WTC11 (cell line): ENCODE data around the gene SSB. TPM values are rescaled to one million over a fixed set of nuclear protein-coding genes. Genes with fewer than 3 reads are reported as not detected.
"Not testable (repeated sequence)": the region's sequence is repeated elsewhere in the genome, so short reads cannot be mapped to it uniquely, and the experiment has no call there.

Source experiments
- ATAC-seq: fragments of 200-7000 bp; cut with Tn5 transposase; 2 replicates; pipeline ENCODE4 v1.10.0; 2021; ENCODE audit warnings: mild to moderate bottlenecking, moderate library complexity
- CTCF ChIA-PET: fragments of 300-600 bp; sonication (Branson Sonifier 250); formaldehyde crosslinking; loops from one replicate; lab custom pipeline; 2021; ENCODE audit warnings: antibody characterized with exemption; lab: Charles Lee
- POLR2A ChIA-PET: fragments of 350-600 bp; sonication (Branson Sonifier 250); formaldehyde crosslinking; loops from one replicate; lab custom pipeline; 2021; ENCODE audit warnings: antibody characterized with exemption; lab: Charles Lee
- DNase-seq: peaks from one replicate; pipeline ENCODE4 v3.0.0; 2021; ENCODE audit warnings: low spot score
- H3K27ac Mint-ChIP-seq: 2 replicates; pipeline ENCODE4 v1.8.0; 2021; ENCODE audit warnings: mixed read lengths
- H3K27me3 Mint-ChIP-seq: 2 replicates; pipeline ENCODE4 v1.8.0; 2021; ENCODE audit warnings: low read depth, mild to moderate bottlenecking, moderate library complexity, mixed read lengths
- H3K36me3 Mint-ChIP-seq: 2 replicates; pipeline ENCODE4 v1.8.0; 2021; ENCODE audit warnings: mixed read lengths
- H3K4me1 Mint-ChIP-seq: 2 replicates; pipeline ENCODE4 v1.8.0; 2022; ENCODE audit warnings: mixed read lengths
- H3K4me3 Mint-ChIP-seq: 2 replicates; pipeline ENCODE4 v1.8.0; 2021; ENCODE audit warnings: mild to moderate bottlenecking, moderate library complexity, mixed read lengths
- H3K9me3 Mint-ChIP-seq: 2 replicates; pipeline ENCODE4 v1.8.0; 2021; ENCODE audit warnings: mixed read lengths
- AFF4 ChIP-seq: sonication (generic); formaldehyde crosslinking; IDR thresholded peaks from 2 replicates; pipeline ENCODE4 v1.8.1; 2023; ENCODE audit warnings: mild to moderate bottlenecking, missing genetic modification reagents, borderline replicate concordance
- ATF1 ChIP-seq: sonication (generic); formaldehyde crosslinking; IDR thresholded peaks from 2 replicates; pipeline ENCODE4 v1.8.1; 2023; ENCODE audit warnings: mild to moderate bottlenecking, moderate library complexity, missing genetic modification reagents
- E2F5 ChIP-seq: sonication (generic); formaldehyde crosslinking; IDR thresholded peaks from 2 replicates; pipeline ENCODE4 v1.8.1; 2022; ENCODE audit warnings: mild to moderate bottlenecking, moderate library complexity, missing genetic modification reagents
- GTF2I ChIP-seq: fragments of 250-450 bp; sonication (Bioruptor Pico); conservative IDR thresholded peaks from 2 replicates; pipeline ENCODE4 v1.4.0; 2021; ENCODE audit warnings: mild to moderate bottlenecking
- IRF2 ChIP-seq: sonication (generic); formaldehyde crosslinking; IDR thresholded peaks from 2 replicates; pipeline ENCODE4 v1.8.0; 2022; ENCODE audit warnings: low read depth, missing genetic modification reagents, borderline replicate concordance
- JUN ChIP-seq: sonication (generic); formaldehyde crosslinking; IDR thresholded peaks from 2 replicates; pipeline ENCODE4 v1.8.0; 2023; ENCODE audit warnings: mild to moderate bottlenecking, missing genetic modification reagents
- SOX15 ChIP-seq: fragments of 250-450 bp; sonication (Bioruptor Pico); IDR thresholded peaks from 2 replicates; pipeline ENCODE4 v1.9.0; 2021; ENCODE audit warnings: mild to moderate bottlenecking
- SP1 ChIP-seq: sonication (generic); formaldehyde crosslinking; conservative IDR thresholded peaks from 2 replicates; pipeline ENCODE4 v1.8.1; 2022; ENCODE audit warnings: missing genetic modification reagents
- ZBTB43 ChIP-seq: sonication (generic); formaldehyde crosslinking; IDR thresholded peaks from 2 replicates; pipeline ENCODE4 v1.8.1; 2023; ENCODE audit warnings: mild to moderate bottlenecking, missing genetic modification reagents
- ZMAT4 ChIP-seq: fragments of 250-450 bp; sonication (Bioruptor Pico); IDR thresholded peaks from 2 replicates; pipeline ENCODE4 v1.9.0; 2021; ENCODE audit warnings: mild to moderate bottlenecking
- ZNF138 ChIP-seq: sonication (generic); formaldehyde crosslinking; conservative IDR thresholded peaks from 2 replicates; pipeline ENCODE4 v1.8.1; 2022; ENCODE audit warnings: mild to moderate bottlenecking, moderate library complexity, missing genetic modification reagents
- ZSCAN18 ChIP-seq: fragments of 250-450 bp; sonication (Bioruptor Pico); IDR thresholded peaks from 2 replicates; pipeline ENCODE4 v2.1.2; 2022; ENCODE audit warnings: mild to moderate bottlenecking, moderate library complexity
- total RNA-seq: library from RNA; stranded (reverse); gene quantifications from 3 replicates; pipeline ENCODE4 v1.2.3, GENCODE V29; 2021

Gene SSB
- total RNA-seq, 1 experiment from 2014 or later = 235 TPM

GRCh38 chr2:169853041-169853668 lies 54.5 kb downstream of the SSB start:
- no peak overlapping the region; the same call in 1 of the 2 replicates for H3K27ac Mint-ChIP-seq
- peaks cover 11% of the 10 kb centered on the region for H3K9me3 Mint-ChIP-seq
- POLR2A ChIA-PET = interaction anchor here (0.7 kb wide), 1 partner anchor 122 kb away, joined by 8 read pairs; no protein-coding TSS in a partner anchor

GRCh38 chr2:169855281-169856258 lies 56.9 kb downstream of the SSB start:
- POLR2A ChIA-PET, ATAC-seq, DNase-seq, H3K9me3 Mint-ChIP-seq, H3K4me1 Mint-ChIP-seq, CTCF ChIA-PET, H3K4me3 Mint-ChIP-seq, H3K27me3 Mint-ChIP-seq, H3K27ac Mint-ChIP-seq: not testable (repeated sequence)
- H3K36me3 Mint-ChIP-seq = peaks cover 18% of the 10 kb centered on the region

More at GRCh38 chr2:169853041-169853668, 54.5 kb downstream of the SSB start:
- no peaks in the 10 kb centered on the region for H3K27me3 Mint-ChIP-seq
- peaks cover 9% of the 10 kb centered on the region for H3K4me1 Mint-ChIP-seq
- H3K36me3 Mint-ChIP-seq = peaks cover 27% of the 10 kb centered on the region
- no peak for DNase-seq
- CTCF ChIA-PET = no interaction called here
- H3K4me3 Mint-ChIP-seq = no peak overlapping the region
- TF ChIP-seq SOX15 (CRISPR knock-in tag) (no peak), SP1 (CRISPR knock-in tag) (no peak), IRF2 (no peak), ATF1 (no peak), ZSCAN18 (CRISPR knock-in tag) (no peak), AFF4 (CRISPR knock-in tag) (no peak), ZNF138 (CRISPR knock-in tag) (no peak), ZBTB43 (CRISPR knock-in tag) (no peak), GTF2I (CRISPR knock-in tag) (no peak), ZMAT4 (no peak), JUN (CRISPR knock-in tag) (no peak)
- TF ChIP-seq, all 79 proteins: peak for 0
- no peak for ATAC-seq

GRCh38 chr2:169859423-169859822 lies 60.8 kb downstream of the SSB start:
- peaks cover 17% of the 10 kb centered on the region for H3K4me1 Mint-ChIP-seq
- H3K4me3 Mint-ChIP-seq = no peak overlapping the region
- no peak for DNase-seq
- H3K27me3 Mint-ChIP-seq = no peaks in the 10 kb centered on the region
- CTCF ChIA-PET = no interaction called here
- no peak for TF ChIP-seq E2F5 (CRISPR knock-in tag)
- no peak overlapping the region for H3K27ac Mint-ChIP-seq
- peaks cover 4% of the 10 kb centered on the region for H3K9me3 Mint-ChIP-seq
- POLR2A ChIA-PET = no interaction called here
- ATAC-seq = no peak
- H3K36me3 Mint-ChIP-seq = peaks cover 15% of the 10 kb centered on the region
